ENCODE measurements around the gene CAMK1D. TPM values are rescaled to one million over a fixed set of nuclear protein-coding genes. Genes with fewer than 3 reads are reported as not detected.

Gene CAMK1D
- total RNA-seq, 1 donor from 2014 or later = 36.3 TPM

DNA sequence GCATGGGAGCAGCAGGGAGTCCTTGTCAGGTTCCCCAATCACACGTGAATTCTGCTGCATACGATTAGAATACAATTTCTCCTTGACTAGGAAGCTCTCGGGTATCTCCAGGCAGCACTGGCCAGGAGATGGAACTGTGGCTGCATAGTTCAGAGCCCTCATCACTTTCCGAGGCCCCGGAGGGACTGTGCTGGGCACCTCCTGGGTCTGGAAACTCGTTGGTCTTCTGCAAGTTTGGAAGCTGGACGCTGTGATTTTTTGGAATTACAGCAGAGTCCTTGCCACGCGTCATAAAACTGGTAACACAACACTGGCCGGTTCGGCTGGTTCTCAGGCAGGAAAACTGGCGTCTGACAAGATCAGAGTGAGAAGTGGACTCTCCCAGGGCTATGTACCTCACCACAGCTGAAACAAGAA is 436.1 kb downstream of the CAMK1D start:
- no peaks in the 10 kb centered on the region for H3K9me3 Mint-ChIP-seq (ENCODE audit: low read depth)
- H3K4me1 Mint-ChIP-seq (ENCODE audit: low read depth) = peaks cover 5% of the 10 kb centered on the region
- H3K27ac Mint-ChIP-seq (ENCODE audit: unreplicated experiment) = no peak overlapping the region
- H3K4me3 Mint-ChIP-seq (ENCODE audit: unreplicated experiment) = no peak overlapping the region
- H3K27me3 Mint-ChIP-seq (ENCODE audit: low read depth) = no peaks in the 10 kb centered on the region
- DNase-seq (ENCODE audit: low spot score) = no peak
- peaks cover 12% of the 10 kb centered on the region for H3K36me3 Mint-ChIP-seq (ENCODE audit: low read depth)
- TF ChIP-seq, protein P1, sequence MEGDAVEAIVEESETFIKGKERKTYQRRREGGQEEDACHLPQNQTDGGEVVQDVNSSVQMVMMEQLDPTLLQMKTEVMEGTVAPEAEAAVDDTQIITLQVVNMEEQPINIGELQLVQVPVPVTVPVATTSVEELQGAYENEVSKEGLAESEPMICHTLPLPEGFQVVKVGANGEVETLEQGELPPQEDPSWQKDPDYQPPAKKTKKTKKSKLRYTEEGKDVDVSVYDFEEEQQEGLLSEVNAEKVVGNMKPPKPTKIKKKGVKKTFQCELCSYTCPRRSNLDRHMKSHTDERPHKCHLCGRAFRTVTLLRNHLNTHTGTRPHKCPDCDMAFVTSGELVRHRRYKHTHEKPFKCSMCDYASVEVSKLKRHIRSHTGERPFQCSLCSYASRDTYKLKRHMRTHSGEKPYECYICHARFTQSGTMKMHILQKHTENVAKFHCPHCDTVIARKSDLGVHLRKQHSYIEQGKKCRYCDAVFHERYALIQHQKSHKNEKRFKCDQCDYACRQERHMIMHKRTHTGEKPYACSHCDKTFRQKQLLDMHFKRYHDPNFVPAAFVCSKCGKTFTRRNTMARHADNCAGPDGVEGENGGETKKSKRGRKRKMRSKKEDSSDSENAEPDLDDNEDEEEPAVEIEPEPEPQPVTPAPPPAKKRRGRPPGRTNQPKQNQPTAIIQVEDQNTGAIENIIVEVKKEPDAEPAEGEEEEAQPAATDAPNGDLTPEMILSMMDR (IDR thresholded peaks at IDR 0.05) = no peak

DNA sequence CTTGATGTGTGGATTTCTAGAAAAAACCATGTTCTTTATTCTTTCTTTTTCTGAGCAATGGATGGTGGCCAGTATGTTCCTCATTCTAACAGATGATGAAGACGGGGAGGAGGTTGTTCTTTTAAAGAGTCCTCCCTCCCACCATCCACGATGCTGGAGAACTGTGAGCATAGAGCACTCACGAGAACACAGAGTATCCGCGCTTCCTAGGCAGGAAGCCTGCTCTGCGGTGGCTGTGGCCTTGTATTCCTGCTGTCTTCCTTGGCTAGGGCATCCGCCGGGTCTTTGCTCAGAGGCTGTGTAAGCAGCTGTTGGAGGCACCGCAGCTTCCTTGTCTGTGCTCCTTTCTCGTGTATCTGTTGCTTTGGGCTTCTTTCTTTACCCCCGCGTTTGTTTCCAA is 437.9 kb downstream of the CAMK1D start:
- H3K36me3 Mint-ChIP-seq (ENCODE audit: low read depth) = peaks cover 14% of the 10 kb centered on the region
- no peak overlapping the region for H3K4me3 Mint-ChIP-seq (ENCODE audit: unreplicated experiment)
- H3K9me3 Mint-ChIP-seq (ENCODE audit: low read depth) = peaks cover 6% of the 10 kb centered on the region
- no peaks in the 10 kb centered on the region for H3K27me3 Mint-ChIP-seq (ENCODE audit: low read depth)
- H3K27ac Mint-ChIP-seq (ENCODE audit: unreplicated experiment) = no peak overlapping the region
- TF ChIP-seq, protein P1 (IDR thresholded peaks at IDR 0.05) = no peak
- peaks cover 4% of the 10 kb centered on the region for H3K4me1 Mint-ChIP-seq (ENCODE audit: low read depth)
- DNase-seq (ENCODE audit: low spot score) = no peak

DNA sequence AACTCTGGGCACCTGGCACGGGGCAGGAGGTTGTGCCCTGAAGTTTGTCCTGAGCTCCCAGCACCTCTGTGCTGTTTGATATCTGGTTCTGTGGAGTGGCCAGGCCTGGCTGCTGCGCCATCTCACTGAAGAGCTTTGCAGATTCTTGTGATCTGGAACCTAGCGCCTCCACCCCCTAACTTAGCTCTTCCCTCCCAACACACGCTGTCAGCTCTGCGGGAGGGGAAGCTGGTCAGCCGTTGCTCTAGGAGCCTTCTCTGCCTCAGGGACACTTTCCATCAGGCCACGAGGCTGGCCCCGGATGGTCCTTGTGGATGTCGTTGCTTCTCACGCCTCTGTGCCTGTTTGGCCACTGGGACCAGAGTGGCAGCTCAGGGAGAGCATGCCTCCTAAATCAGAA is 438.9 kb downstream of the CAMK1D start:
- H3K4me3 Mint-ChIP-seq (ENCODE audit: unreplicated experiment) = no peak overlapping the region
- no peaks in the 10 kb centered on the region for H3K4me1 Mint-ChIP-seq (ENCODE audit: low read depth)
- H3K9me3 Mint-ChIP-seq (ENCODE audit: low read depth) = peaks cover 6% of the 10 kb centered on the region
- no peak for DNase-seq (ENCODE audit: low spot score)
- H3K27me3 Mint-ChIP-seq (ENCODE audit: low read depth) = no peaks in the 10 kb centered on the region
- H3K27ac Mint-ChIP-seq (ENCODE audit: unreplicated experiment) = no peak overlapping the region
- peaks cover 11% of the 10 kb centered on the region for H3K36me3 Mint-ChIP-seq (ENCODE audit: low read depth)
- TF ChIP-seq, protein P1 (IDR thresholded peaks at IDR 0.05) = no peak

DNA sequence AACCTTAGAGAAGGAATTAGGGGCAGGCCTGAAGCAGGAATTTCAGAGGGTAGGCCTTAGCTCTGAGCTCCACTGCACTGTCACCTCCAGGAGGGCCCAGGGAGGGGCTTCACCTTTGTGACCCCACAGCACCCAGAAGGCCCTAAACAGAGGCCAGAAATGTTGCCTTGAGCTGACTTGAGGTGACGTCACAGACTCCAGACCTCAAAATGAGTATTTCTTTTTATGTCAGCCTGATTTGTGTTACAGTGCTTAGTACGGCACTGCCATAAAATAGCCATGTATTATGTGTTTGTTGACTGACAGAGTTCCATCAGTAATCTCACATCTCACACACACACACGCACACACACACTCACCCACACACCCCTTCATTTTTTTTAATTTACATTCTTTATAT is 440.9 kb downstream of the CAMK1D start:
- no peak overlapping the region for H3K27ac Mint-ChIP-seq (ENCODE audit: unreplicated experiment)
- H3K4me1 Mint-ChIP-seq (ENCODE audit: low read depth) = no peaks in the 10 kb centered on the region
- H3K27me3 Mint-ChIP-seq (ENCODE audit: low read depth) = no peaks in the 10 kb centered on the region
- TF ChIP-seq, protein P1 (IDR thresholded peaks at IDR 0.05) = no peak
- H3K4me3 Mint-ChIP-seq (ENCODE audit: unreplicated experiment) = no peak overlapping the region
- H3K9me3 Mint-ChIP-seq (ENCODE audit: low read depth) = peaks cover 6% of the 10 kb centered on the region
- H3K36me3 Mint-ChIP-seq (ENCODE audit: low read depth) = peaks cover 15% of the 10 kb centered on the region
- no peak for DNase-seq (ENCODE audit: low spot score)

DNA sequence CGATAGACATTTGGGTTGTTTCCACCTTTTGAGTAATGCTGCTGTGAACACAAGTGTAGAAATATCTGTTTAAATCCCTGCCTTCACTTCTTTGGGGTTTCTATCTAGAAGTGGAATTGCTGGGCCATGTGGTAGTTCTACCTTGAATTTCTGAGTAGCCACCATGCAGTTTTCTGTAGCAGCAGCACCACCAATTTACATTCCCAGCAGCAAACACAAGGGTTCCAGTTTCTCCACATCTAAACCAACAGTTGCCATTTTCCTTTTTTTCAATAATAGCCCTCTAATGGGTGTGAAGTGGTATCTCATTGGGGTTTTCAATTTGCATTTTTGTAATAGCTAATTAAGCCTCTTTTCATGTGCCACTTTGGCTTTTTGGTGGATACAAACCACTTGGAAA is 442.4 kb downstream of the CAMK1D start:
- peaks cover 6% of the 10 kb centered on the region for H3K9me3 Mint-ChIP-seq (ENCODE audit: low read depth)
- TF ChIP-seq, protein P1 (IDR thresholded peaks at IDR 0.05) = no peak
- DNase-seq (ENCODE audit: low spot score) = no peak
- H3K27me3 Mint-ChIP-seq (ENCODE audit: low read depth) = no peaks in the 10 kb centered on the region
- peaks cover 7% of the 10 kb centered on the region for H3K4me1 Mint-ChIP-seq (ENCODE audit: low read depth)
- peaks cover 11% of the 10 kb centered on the region for H3K36me3 Mint-ChIP-seq (ENCODE audit: low read depth)
- no peak overlapping the region for H3K27ac Mint-ChIP-seq (ENCODE audit: unreplicated experiment)
- H3K4me3 Mint-ChIP-seq (ENCODE audit: unreplicated experiment) = no peak overlapping the region
